Measurements from ENCODE around the gene ANTXR1.

GRCh38 chr2:69010437-69011194, 2.4 kb upstream of the ANTXR1 start:
- TF ChIP-seq CTCF (conservative IDR thresholded peaks at IDR 0.05; ENCODE audit: low read depth, low read length): no peak
- no peak for TF ChIP-seq EZH2 (IDR thresholded peaks at IDR 0.05; ENCODE audit: borderline replicate concordance, low read depth, low read length, poor library complexity, severe bottlenecking)

Measured in A673 (cell line).